ENCODE data around the gene CADM1.

CADM1 gene

GRCh38 chr11:115322553-115323203 lies 181.5 kb downstream of the CADM1 start:
- no peak overlapping the region for H4K91ac ChIP-seq (ENCODE audit: low read depth, low read length, poor library complexity)
- no peak overlapping the region for H3K27ac ChIP-seq (replicated peaks; ENCODE audit: low read length)
- no peak overlapping the region for H3K4me3 ChIP-seq (ENCODE audit: low read length in 2 of 2)
- H3K79me1 ChIP-seq (ENCODE audit: low read depth, low read length), result no peaks in the 10 kb centered on the region
- H3K18ac ChIP-seq (ENCODE audit: low read length), result no peak overlapping the region
- no peak overlapping the region for H4K8ac ChIP-seq (ENCODE audit: low read depth, low read length)
- H3K14ac ChIP-seq (ENCODE audit: low read length), result no peak overlapping the region
- no CpG with 5 or more reads among the region's 4 CpGs for WGBS, 2 donors (ENCODE audit: extremely low coverage in 2 of 2, insufficient read length in 2 of 2, insufficient replicate concordance in 1 of 2)
- H3K4ac ChIP-seq (ENCODE audit: low read length), result no peak overlapping the region
- peaks cover 0 to 4% of the 10 kb centered on the region in 2 donors for H3K4me1 ChIP-seq (ENCODE audit: control insufficient read depth in 2 of 2, insufficient read depth in 1 of 2, low read depth in 1 of 2, low read length in 2 of 2)
- no peak overlapping the region for H2AK5ac ChIP-seq (ENCODE audit: low read depth, low read length)
- H2BK12ac ChIP-seq (ENCODE audit: low read length), result no peak overlapping the region
- H2BK120ac ChIP-seq (ENCODE audit: low read depth, low read length), result no peak overlapping the region
- no peaks in the 10 kb centered on the region for H3K27me3 ChIP-seq (ENCODE audit: control insufficient read depth in 3 of 3, insufficient read depth in 3 of 3, low read depth in 1 of 3, low read length in 3 of 3)
- H3K9ac ChIP-seq (ENCODE audit: low read depth, low read length, poor library complexity), result no peak overlapping the region
- no peaks in the 10 kb centered on the region for H3K9me3 ChIP-seq (replicated peaks in 1 of 2; ENCODE audit: control insufficient read depth in 2 of 2, insufficient read depth in 1 of 2, low read depth in 1 of 2, low read length in 2 of 2)
- no peaks in the 10 kb centered on the region for H3K36me3 ChIP-seq (replicated peaks in 1 of 2; ENCODE audit: control insufficient read depth in 2 of 2, insufficient read depth in 2 of 2, low read length in 2 of 2)
- H2BK15ac ChIP-seq (ENCODE audit: low read length), result no peak overlapping the region
- no peak overlapping the region for H3K4me2 ChIP-seq (ENCODE audit: insufficient read depth, low read length, poor library complexity, severe bottlenecking)
- H3K23ac ChIP-seq (ENCODE audit: low read depth, low read length, poor library complexity), result no peak overlapping the region
- no peak overlapping the region for H2BK5ac ChIP-seq (ENCODE audit: low read length)
- no peak for DNase-seq (ENCODE audit: low spot score)
- no peak overlapping the region for H2AFZ ChIP-seq (ENCODE audit: low read length)

GRCh38 chr11:115321605-115322289 lies 182.5 kb downstream of the CADM1 start:
- DNase-seq (ENCODE audit: low spot score), result no peak
- H3K27ac ChIP-seq (replicated peaks; ENCODE audit: low read length), result no peak overlapping the region
- H3K4me3 ChIP-seq (ENCODE audit: low read length in 2 of 2), result no peak overlapping the region
- H3K18ac ChIP-seq (ENCODE audit: low read length), result no peak overlapping the region
- H3K36me3 ChIP-seq (replicated peaks in 1 of 2; ENCODE audit: control insufficient read depth in 2 of 2, insufficient read depth in 2 of 2, low read length in 2 of 2), result no peaks in the 10 kb centered on the region
- H3K4me2 ChIP-seq (ENCODE audit: insufficient read depth, low read length, poor library complexity, severe bottlenecking), result no peak overlapping the region
- H2BK120ac ChIP-seq (ENCODE audit: low read depth, low read length), result no peak overlapping the region
- no peak overlapping the region for H3K14ac ChIP-seq (ENCODE audit: low read length)
- no peak overlapping the region for H2BK12ac ChIP-seq (ENCODE audit: low read length)
- no peak overlapping the region for H3K23ac ChIP-seq (ENCODE audit: low read depth, low read length, poor library complexity)
- no peak overlapping the region for H2BK15ac ChIP-seq (ENCODE audit: low read length)
- no peak overlapping the region for H3K4ac ChIP-seq (ENCODE audit: low read length)
- no CpG with 5 or more reads among the region's 6 CpGs for WGBS, 2 donors (ENCODE audit: extremely low coverage in 2 of 2, insufficient read length in 2 of 2, insufficient replicate concordance in 1 of 2)
- H3K27me3 ChIP-seq (ENCODE audit: control insufficient read depth in 3 of 3, insufficient read depth in 3 of 3, low read depth in 1 of 3, low read length in 3 of 3), result no peaks in the 10 kb centered on the region
- H3K9ac ChIP-seq (ENCODE audit: low read depth, low read length, poor library complexity), result no peak overlapping the region
- H3K79me1 ChIP-seq (ENCODE audit: low read depth, low read length), result no peaks in the 10 kb centered on the region
- H3K9me3 ChIP-seq (replicated peaks in 1 of 2; ENCODE audit: control insufficient read depth in 2 of 2, insufficient read depth in 1 of 2, low read depth in 1 of 2, low read length in 2 of 2), result no peaks in the 10 kb centered on the region
- peaks cover 0 to 4% of the 10 kb centered on the region in 2 donors for H3K4me1 ChIP-seq (ENCODE audit: control insufficient read depth in 2 of 2, insufficient read depth in 1 of 2, low read depth in 1 of 2, low read length in 2 of 2)
- no peak overlapping the region for H4K91ac ChIP-seq (ENCODE audit: low read depth, low read length, poor library complexity)
- H2AK5ac ChIP-seq (ENCODE audit: low read depth, low read length), result no peak overlapping the region
- no peak overlapping the region for H2AFZ ChIP-seq (ENCODE audit: low read length)
- H4K8ac ChIP-seq (ENCODE audit: low read depth, low read length), result no peak overlapping the region
- no peak overlapping the region for H2BK5ac ChIP-seq (ENCODE audit: low read length)

GRCh38 chr11:115317277-115318185 lies 186.7 kb downstream of the CADM1 start:
- H4K91ac ChIP-seq (ENCODE audit: low read depth, low read length, poor library complexity), result no peak overlapping the region
- no CpG with 5 or more reads among the region's 6 CpGs for WGBS, 2 donors (ENCODE audit: extremely low coverage in 2 of 2, insufficient read length in 2 of 2, insufficient replicate concordance in 1 of 2)
- no peak overlapping the region for H3K4me3 ChIP-seq (ENCODE audit: low read length in 2 of 2)
- H2BK120ac ChIP-seq (ENCODE audit: low read depth, low read length), result no peak overlapping the region
- peaks cover 0 to 2% of the 10 kb centered on the region in 2 donors for H3K36me3 ChIP-seq (replicated peaks in 1 of 2; ENCODE audit: control insufficient read depth in 2 of 2, insufficient read depth in 2 of 2, low read length in 2 of 2)
- no peak overlapping the region for H3K14ac ChIP-seq (ENCODE audit: low read length)
- H2AFZ ChIP-seq (ENCODE audit: low read length), result no peak overlapping the region
- no peak overlapping the region for H2BK15ac ChIP-seq (ENCODE audit: low read length)
- no peak overlapping the region for H3K23ac ChIP-seq (ENCODE audit: low read depth, low read length, poor library complexity)
- peaks cover 2% of the 10 kb centered on the region for H3K79me1 ChIP-seq (ENCODE audit: low read depth, low read length)
- H3K4me2 ChIP-seq (ENCODE audit: insufficient read depth, low read length, poor library complexity, severe bottlenecking), result no peak overlapping the region
- no peak overlapping the region for H4K8ac ChIP-seq (ENCODE audit: low read depth, low read length)
- H3K27ac ChIP-seq (replicated peaks; ENCODE audit: low read length), result no peak overlapping the region
- peaks cover 0 to 2% of the 10 kb centered on the region in 2 donors for H3K4me1 ChIP-seq (ENCODE audit: control insufficient read depth in 2 of 2, insufficient read depth in 1 of 2, low read depth in 1 of 2, low read length in 2 of 2)
- H2AK5ac ChIP-seq (ENCODE audit: low read depth, low read length), result no peak overlapping the region
- no peak for DNase-seq (ENCODE audit: low spot score)
- H3K9ac ChIP-seq (ENCODE audit: low read depth, low read length, poor library complexity), result no peak overlapping the region
- no peak overlapping the region for H3K18ac ChIP-seq (ENCODE audit: low read length)
- no peaks in the 10 kb centered on the region for H3K27me3 ChIP-seq (ENCODE audit: control insufficient read depth in 3 of 3, insufficient read depth in 3 of 3, low read depth in 1 of 3, low read length in 3 of 3)
- no peak overlapping the region for H2BK5ac ChIP-seq (ENCODE audit: low read length)
- H2BK12ac ChIP-seq (ENCODE audit: low read length), result no peak overlapping the region
- no peaks in the 10 kb centered on the region for H3K9me3 ChIP-seq (replicated peaks in 1 of 2; ENCODE audit: control insufficient read depth in 2 of 2, insufficient read depth in 1 of 2, low read depth in 1 of 2, low read length in 2 of 2)
- no peak overlapping the region for H3K4ac ChIP-seq (ENCODE audit: low read length)

GRCh38 chr11:115316696-115317095 lies 187.5 kb downstream of the CADM1 start:
- Histone ChIP-seq H4K91ac (ENCODE audit: low read depth, low read length, poor library complexity) (no peak overlapping the region), H3K9me3 (replicated peaks in 1 of 2; ENCODE audit: control insufficient read depth in 2 of 2, insufficient read depth in 1 of 2, low read depth in 1 of 2, low read length in 2 of 2) (no peaks in the 10 kb centered on the region), H2BK15ac (ENCODE audit: low read length) (no peak overlapping the region), H3K4me1 (ENCODE audit: control insufficient read depth in 2 of 2, insufficient read depth in 1 of 2, low read depth in 1 of 2, low read length in 2 of 2) (no peaks in the 10 kb centered on the region), H4K8ac (ENCODE audit: low read depth, low read length) (no peak overlapping the region), H3K14ac (ENCODE audit: low read length) (no peak overlapping the region), H3K27me3 (ENCODE audit: control insufficient read depth in 3 of 3, insufficient read depth in 3 of 3, low read depth in 1 of 3, low read length in 3 of 3) (no peaks in the 10 kb centered on the region), H3K4ac (ENCODE audit: low read length) (no peak overlapping the region), H3K27ac (replicated peaks; ENCODE audit: low read length) (no peak overlapping the region), H3K4me2 (ENCODE audit: insufficient read depth, low read length, poor library complexity, severe bottlenecking) (no peak overlapping the region), H3K4me3 (ENCODE audit: low read length in 2 of 2) (no peak overlapping the region), H2BK120ac (ENCODE audit: low read depth, low read length) (no peak overlapping the region), H2BK5ac (ENCODE audit: low read length) (no peak overlapping the region), H3K9ac (ENCODE audit: low read depth, low read length, poor library complexity) (no peak overlapping the region), H3K36me3 (replicated peaks in 1 of 2; ENCODE audit: control insufficient read depth in 2 of 2, insufficient read depth in 2 of 2, low read length in 2 of 2) (peaks cover 0 to 2% of the 10 kb centered on the region in 2 donors), H2AFZ (ENCODE audit: low read length) (no peak overlapping the region), H3K18ac (ENCODE audit: low read length) (no peak overlapping the region), H2BK12ac (ENCODE audit: low read length) (no peak overlapping the region), H2AK5ac (ENCODE audit: low read depth, low read length) (no peak overlapping the region), H3K23ac (ENCODE audit: low read depth, low read length, poor library complexity) (no peak overlapping the region), H3K79me1 (ENCODE audit: low read depth, low read length) (peaks cover 2% of the 10 kb centered on the region)
- WGBS, 2 donors (ENCODE audit: extremely low coverage in 2 of 2, insufficient read length in 2 of 2, insufficient replicate concordance in 1 of 2), result no CpG with 5 or more reads among the region's 5 CpGs
- DNase-seq (ENCODE audit: low spot score), result no peak

Measured in neuronal stem cell (in vitro differentiated cells).